IPS DF 4.7 (cell line): ENCODE results near the gene ZNF568.

Source experiments
- DNase-seq: peaks from one replicate; pipeline ENCODE4 v3.0.0-alpha.2; 2013; ENCODE audit warnings: low spot score; ENCODE audit errors: extremely low read depth

The ZNF568 gene

DNA sequence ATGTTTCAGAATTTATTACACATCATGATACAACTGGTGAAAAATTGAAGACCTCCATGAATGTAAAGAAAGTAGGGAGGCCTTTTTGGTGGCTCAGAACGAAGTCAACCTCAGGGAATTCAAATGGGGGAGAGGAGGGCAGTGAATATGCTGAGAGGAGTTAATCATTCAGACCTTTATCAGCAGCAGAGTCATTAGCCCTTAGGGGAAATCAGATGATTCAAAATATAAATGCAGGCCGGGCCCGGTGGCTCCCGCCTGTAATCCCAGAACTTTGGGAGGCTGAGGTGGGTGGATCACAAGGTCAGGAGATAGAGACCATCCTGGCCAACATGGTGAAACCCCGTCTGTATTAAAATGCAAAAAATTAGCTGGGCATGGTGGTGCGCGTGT, 81.7 kb downstream of the ZNF568 start:
- DNase-seq: no peak

DNA sequence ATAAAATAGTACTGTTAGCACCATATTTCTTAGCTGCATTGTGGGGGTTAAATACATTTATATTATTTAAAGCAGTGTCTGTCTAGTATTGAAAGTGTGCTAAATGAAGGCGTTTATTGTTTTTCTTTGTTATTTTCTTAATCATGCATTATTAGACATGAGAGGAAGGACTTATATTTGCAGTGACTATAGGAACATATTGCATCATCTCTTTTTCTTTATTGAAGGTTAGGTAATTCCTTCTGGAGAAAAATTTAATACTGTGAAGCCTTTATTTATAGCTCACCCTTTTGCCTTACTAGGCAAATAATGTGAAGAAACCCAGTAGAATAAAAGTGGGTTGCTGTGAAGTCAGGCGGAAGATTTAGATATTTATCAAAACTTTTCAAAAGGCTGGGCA, 83.2 kb downstream of the ZNF568 start:
- no peak for DNase-seq

DNA sequence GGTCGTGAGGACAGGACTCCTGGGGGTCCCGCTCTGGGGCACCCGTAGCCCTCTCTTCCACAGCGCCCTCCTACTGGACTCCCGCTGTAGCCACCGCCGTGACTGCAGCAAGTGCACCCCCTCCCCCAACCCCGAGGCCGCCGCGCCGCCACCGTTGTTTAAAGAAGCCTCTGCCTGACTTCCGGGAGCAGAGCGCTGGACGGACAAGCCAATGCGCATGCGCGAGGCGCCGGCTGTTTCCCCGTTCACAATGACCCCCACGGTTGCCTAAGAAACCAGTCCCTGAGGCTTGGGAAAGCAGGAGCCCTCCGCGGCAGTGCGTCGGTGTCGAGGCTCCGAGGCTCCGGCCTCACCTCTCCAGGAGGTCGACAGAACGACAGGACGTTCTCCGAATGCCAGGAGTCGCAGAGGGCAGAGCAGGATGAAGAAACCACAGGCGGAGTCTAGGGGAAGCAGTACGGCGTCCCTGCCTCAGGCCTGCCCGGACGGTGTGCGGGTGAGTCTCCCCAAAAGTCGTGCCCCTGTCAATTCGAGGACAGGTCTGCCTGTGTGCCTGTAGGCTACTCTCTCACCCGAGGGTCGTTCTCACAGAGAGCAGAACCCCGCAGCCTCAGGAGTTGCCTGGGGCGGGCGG, 91.6 kb downstream of the ZNF568 start:
- DNase-seq: no peak

DNA sequence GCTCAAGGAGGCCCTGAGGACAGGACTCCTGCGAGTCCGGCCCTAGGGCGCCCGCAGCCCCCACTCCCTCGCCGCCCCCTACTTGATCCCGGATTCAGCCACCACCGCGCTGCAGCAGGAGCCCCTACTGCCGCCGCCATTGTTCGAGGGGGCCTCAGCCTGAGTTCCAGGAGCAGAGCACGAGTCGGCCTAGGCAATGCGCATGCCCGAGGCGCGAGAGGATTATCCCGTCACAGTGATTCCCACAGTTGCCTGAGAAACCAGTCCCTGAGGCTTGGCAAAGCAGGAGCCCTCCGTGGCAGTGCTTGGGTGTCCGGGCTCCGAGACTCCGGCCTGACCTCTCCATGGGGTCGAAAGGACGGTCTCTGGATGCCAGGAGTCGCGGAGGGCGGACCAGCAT, 93.7 kb downstream of the ZNF568 start:
- no peak for DNase-seq

DNA sequence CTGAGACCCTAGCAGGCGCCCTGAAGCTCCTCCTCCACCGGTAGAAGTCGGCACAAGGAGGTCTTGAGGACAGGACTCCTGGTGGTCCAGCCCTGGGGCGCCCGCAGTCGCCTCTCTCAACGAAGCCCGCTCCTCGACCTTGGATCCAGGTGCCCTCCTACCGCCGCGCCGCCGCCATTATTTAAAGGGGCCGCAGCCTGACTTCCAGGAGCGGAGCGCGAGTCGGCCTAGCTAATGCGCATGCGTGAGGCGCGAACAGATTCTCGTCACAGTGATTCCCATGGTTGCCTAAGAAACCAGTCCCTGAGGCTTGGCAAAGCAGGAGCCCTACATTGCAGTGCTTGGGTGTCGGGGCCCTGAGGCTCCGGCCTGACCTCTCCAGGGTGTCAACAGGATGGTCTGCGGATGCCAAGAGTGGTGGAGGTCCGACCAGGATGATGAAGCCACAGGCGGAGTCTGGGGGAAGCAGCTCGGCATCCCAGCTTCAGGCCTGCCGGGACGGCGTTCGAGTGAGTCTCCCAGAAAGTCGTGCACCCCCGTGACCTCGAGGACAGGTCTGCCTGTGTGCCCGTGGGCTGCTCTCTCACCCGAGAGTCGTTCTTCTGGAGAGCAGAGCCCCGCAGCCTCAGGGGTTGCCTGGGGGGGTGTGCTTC, 96.1 kb downstream of the ZNF568 start:
- DNase-seq: no peak

DNA sequence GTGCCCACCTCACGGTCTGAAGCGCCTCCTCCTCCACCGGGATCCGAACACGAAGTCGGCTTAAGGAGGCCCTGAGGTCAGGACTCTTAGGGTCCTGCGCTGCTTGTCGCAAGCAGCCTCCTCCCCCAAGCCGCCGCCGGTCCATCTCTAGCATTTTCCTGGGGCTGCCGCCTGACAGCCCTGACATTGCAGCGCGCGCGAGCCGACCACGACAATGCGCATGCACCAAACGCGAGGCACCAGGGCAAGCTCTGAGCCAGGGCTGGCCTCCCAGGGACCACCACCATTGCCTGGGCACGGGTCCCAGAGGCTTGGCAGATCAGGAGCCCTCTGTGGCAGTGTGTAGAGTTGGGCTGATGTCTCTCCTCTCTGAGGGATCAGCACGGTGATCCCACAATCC, 98.3 kb downstream of the ZNF568 start:
- no peak for DNase-seq

DNA sequence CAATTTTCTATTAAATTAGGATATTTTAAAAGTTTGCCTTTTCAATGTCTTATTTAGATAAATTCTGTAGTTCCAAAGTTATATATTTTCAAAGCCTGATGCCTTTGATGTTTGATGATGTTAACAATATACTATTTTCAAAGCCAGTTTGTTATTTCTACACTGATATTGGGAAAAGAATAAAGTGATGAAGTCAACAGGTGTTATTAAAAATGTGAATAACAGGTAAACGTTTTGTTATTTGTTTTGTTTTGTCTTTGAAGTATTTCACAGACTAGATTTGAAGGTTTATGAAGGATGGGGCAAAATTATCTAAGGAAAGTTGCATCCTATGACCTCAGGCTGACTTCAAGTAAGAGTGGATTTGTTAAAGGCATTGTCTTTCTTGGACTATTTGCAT, 129.0 kb downstream of the ZNF568 start:
- DNase-seq: no peak
